ENCODE data around the gene SMYD3. TPM values are rescaled to one million over a fixed set of nuclear protein-coding genes. Genes with fewer than 3 reads are reported as not detected.

The SMYD3 gene
- total and polyA plus RNA-seq, 9 of the 15 experiments (the other 6 are each of a cell fraction or from before 2014, with no cell fraction given): 128 to 440 (median 197) TPM

DNA sequence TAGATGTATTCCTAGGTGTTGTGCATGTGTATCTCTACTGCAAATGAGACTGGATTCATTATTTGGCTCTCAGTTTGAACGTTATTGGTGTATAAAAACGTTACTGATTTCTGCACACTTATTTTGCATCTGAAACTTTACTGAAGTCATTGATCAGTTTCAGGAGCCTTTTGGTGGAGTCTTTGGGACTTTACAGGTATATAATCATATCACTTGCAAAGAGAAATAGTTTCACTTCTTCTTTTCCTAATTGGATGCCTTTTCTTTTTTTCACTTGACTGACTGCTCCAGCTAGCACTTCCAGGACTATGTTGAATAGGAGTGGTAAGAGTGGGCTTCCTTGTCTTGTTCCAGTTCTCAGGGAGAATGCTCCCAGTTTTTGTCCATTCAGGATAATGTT is 252.2 kb downstream of the SMYD3 start (continued):
- TF ChIP-seq SIRT6 (IDR thresholded peaks at IDR 0.05; ENCODE audit: low read depth, low read length) (no peak), ZKSCAN3 (CRISPR knock-in tag; IDR thresholded peaks at IDR 0.05) (no peak)

DNA sequence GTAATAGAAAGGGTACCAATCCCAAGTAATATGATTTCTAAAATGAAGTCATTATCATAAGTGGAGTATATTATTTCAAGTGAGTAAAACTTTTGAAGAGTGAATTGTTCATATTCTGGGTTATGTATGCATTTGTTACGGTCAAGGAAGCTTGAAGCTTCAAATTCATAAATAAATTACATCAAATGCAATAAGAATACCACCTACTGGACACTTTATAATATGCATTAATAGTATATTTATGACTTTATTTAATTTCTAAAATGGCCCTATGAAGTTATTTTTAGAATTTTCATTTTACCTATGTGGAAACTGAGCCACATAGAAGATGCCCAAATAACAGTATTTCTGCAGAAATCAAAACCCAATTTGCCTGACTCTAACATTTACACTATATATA is 260.6 kb downstream of the SMYD3 start:
- Histone ChIP-seq H3K9me1 (ENCODE audit: control insufficient read depth, insufficient read depth, low read length) (no peaks in the 10 kb centered on the region), H3K79me2 (ENCODE audit: control insufficient read depth, insufficient read depth, low read length) (no peaks in the 10 kb centered on the region)
- TF ChIP-seq ZNF444 (CRISPR knock-in tag; IDR thresholded peaks at IDR 0.05) (no peak), CHD4 (IDR thresholded peaks at IDR 0.05; ENCODE audit: insufficient read depth, insufficient replicate concordance, low read depth, low read length, poor library complexity, severe bottlenecking) (no peak), CREB1 (IDR thresholded peaks at IDR 0.05) (no peak), CREB1 (CRISPR knock-in tag; IDR thresholded peaks at IDR 0.05) (no peak), SMARCA4 (IDR thresholded peaks at IDR 0.05) (no peak), SLC30A9 (CRISPR knock-in tag; IDR thresholded peaks at IDR 0.05) (no peak), ZNF174 (CRISPR knock-in tag; IDR thresholded peaks at IDR 0.05) (no peak)
- TF ChIP-seq, protein P1, sequence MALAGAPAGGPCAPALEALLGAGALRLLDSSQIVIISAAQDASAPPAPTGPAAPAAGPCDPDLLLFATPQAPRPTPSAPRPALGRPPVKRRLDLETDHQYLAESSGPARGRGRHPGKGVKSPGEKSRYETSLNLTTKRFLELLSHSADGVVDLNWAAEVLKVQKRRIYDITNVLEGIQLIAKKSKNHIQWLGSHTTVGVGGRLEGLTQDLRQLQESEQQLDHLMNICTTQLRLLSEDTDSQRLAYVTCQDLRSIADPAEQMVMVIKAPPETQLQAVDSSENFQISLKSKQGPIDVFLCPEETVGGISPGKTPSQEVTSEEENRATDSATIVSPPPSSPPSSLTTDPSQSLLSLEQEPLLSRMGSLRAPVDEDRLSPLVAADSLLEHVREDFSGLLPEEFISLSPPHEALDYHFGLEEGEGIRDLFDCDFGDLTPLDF (CRISPR knock-in tag; IDR thresholded peaks at IDR 0.05): no peak
- TF ChIP-seq, protein P2, sequence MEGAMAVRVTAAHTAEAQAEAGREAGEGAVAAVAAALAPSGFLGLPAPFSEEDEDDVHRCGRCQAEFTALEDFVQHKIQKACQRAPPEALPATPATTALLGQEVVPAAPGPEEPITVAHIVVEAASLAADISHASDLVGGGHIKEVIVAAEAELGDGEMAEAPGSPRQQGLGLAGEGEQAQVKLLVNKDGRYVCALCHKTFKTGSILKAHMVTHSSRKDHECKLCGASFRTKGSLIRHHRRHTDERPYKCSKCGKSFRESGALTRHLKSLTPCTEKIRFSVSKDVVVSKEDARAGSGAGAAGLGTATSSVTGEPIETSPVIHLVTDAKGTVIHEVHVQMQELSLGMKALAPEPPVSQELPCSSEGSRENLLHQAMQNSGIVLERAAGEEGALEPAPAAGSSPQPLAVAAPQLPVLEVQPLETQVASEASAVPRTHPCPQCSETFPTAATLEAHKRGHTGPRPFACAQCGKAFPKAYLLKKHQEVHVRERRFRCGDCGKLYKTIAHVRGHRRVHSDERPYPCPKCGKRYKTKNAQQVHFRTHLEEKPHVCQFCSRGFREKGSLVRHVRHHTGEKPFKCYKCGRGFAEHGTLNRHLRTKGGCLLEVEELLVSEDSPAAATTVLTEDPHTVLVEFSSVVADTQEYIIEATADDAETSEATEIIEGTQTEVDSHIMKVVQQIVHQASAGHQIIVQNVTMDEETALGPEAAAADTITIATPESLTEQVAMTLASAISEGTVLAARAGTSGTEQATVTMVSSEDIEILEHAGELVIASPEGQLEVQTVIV (CRISPR knock-in tag; IDR thresholded peaks at IDR 0.05; ENCODE audit: borderline replicate concordance): no peak
- TF ChIP-seq, protein P3, sequence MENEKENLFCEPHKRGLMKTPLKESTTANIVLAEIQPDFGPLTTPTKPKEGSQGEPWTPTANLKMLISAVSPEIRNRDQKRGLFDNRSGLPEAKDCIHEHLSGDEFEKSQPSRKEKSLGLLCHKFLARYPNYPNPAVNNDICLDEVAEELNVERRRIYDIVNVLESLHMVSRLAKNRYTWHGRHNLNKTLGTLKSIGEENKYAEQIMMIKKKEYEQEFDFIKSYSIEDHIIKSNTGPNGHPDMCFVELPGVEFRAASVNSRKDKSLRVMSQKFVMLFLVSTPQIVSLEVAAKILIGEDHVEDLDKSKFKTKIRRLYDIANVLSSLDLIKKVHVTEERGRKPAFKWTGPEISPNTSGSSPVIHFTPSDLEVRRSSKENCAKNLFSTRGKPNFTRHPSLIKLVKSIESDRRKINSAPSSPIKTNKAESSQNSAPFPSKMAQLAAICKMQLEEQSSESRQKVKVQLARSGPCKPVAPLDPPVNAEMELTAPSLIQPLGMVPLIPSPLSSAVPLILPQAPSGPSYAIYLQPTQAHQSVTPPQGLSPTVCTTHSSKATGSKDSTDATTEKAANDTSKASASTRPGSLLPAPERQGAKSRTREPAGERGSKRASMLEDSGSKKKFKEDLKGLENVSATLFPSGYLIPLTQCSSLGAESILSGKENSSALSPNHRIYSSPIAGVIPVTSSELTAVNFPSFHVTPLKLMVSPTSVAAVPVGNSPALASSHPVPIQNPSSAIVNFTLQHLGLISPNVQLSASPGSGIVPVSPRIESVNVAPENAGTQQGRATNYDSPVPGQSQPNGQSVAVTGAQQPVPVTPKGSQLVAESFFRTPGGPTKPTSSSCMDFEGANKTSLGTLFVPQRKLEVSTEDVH (IDR thresholded peaks at IDR 0.05; ENCODE audit: low read depth, partially characterized antibody): no peak
- TF ChIP-seq, protein P4, sequence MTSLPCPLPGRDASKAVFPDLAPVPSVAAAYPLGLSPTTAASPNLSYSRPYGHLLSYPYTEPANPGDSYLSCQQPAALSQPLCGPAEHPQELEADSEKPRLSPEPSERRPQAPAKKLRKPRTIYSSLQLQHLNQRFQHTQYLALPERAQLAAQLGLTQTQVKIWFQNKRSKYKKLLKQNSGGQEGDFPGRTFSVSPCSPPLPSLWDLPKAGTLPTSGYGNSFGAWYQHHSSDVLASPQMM (CRISPR knock-in tag; IDR thresholded peaks at IDR 0.05): no peak
- TF ChIP-seq, protein P5, sequence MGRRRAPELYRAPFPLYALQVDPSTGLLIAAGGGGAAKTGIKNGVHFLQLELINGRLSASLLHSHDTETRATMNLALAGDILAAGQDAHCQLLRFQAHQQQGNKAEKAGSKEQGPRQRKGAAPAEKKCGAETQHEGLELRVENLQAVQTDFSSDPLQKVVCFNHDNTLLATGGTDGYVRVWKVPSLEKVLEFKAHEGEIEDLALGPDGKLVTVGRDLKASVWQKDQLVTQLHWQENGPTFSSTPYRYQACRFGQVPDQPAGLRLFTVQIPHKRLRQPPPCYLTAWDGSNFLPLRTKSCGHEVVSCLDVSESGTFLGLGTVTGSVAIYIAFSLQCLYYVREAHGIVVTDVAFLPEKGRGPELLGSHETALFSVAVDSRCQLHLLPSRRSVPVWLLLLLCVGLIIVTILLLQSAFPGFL (CRISPR knock-in tag; IDR thresholded peaks at IDR 0.05): no peak

More for the DNA sequence above, 260.6 kb downstream of the SMYD3 start:
- no peak overlapping the region for H3K4me3 ChIP-seq
- no peaks in the 10 kb centered on the region for H3K36me3 ChIP-seq (ENCODE audit: control insufficient read depth, insufficient read depth, low read length)
- CTCF ChIA-PET (ENCODE audit: low intra/inter-chr PET ratio): no interaction called here
- POLR2A ChIA-PET: interaction anchor here (0.6 to 1.5 kb wide), 2 partner anchors 9 to 414 kb away, joined by 3 to 4 read pairs; no protein-coding TSS in a partner anchor
- no peaks in the 10 kb centered on the region for H3K27me3 ChIP-seq (ENCODE audit: control insufficient read depth in 2 of 2, insufficient read depth in 2 of 2, low read length in 2 of 2)
- H3K9ac ChIP-seq (ENCODE audit: insufficient read depth in 1 of 2, low read depth in 2 of 2, low read length in 2 of 2): no peak overlapping the region
- H2AFZ ChIP-seq (ENCODE audit: low read depth, low read length): no peak overlapping the region
- H3K27ac ChIP-seq (ENCODE audit: extremely low read depth, low read depth, low read length): no peak overlapping the region
- intact Hi-C loops (cut with micrococcal nuclease) (no loop called here), in situ Hi-C loops (cut with MboI) (no loop called here)
- no peak overlapping the region for H3K4me2 ChIP-seq (ENCODE audit: insufficient read depth, low read length)
- BruUV-seq (replicated peaks): no TSS peak
- no peaks in the 10 kb centered on the region for H4K20me1 ChIP-seq (replicated peaks; ENCODE audit: control insufficient read depth, insufficient read depth, low read length)
- DNase-seq (ENCODE audit: extremely low read depth in 1 of 4, low spot score in 3 of 4) (no peak), FAIRE-seq (no peak), ATAC-seq (no peak)
- no peaks in the 10 kb centered on the region for H3K4me1 ChIP-seq (replicated peaks in 1 of 2; ENCODE audit: control insufficient read depth in 2 of 2, insufficient read depth in 2 of 2, low read length in 2 of 2)
- no peaks in the 10 kb centered on the region for H3K9me3 ChIP-seq (replicated peaks; ENCODE audit: control insufficient read depth, insufficient read depth, low read depth, low read length)
- 72% methylated on average over 1 of the region's 1 CpG for WGBS (ENCODE audit: insufficient coverage, low coverage, missing lambda C conversion rate)

All from K562 (cell line).